Astrocyte of the hippocampus (primary cell): Measurements from ENCODE around the gene TNFRSF1B.
A peak's percentile ranks its signal among the peaks of the same experiment; 100 is the strongest.

Experiments
- DNase-seq: peaks from one replicate; pipeline ENCODE4 v3.0.0; 2011; ENCODE audit warnings: low read depth, low spot score

TNFRSF1B gene

DNA sequence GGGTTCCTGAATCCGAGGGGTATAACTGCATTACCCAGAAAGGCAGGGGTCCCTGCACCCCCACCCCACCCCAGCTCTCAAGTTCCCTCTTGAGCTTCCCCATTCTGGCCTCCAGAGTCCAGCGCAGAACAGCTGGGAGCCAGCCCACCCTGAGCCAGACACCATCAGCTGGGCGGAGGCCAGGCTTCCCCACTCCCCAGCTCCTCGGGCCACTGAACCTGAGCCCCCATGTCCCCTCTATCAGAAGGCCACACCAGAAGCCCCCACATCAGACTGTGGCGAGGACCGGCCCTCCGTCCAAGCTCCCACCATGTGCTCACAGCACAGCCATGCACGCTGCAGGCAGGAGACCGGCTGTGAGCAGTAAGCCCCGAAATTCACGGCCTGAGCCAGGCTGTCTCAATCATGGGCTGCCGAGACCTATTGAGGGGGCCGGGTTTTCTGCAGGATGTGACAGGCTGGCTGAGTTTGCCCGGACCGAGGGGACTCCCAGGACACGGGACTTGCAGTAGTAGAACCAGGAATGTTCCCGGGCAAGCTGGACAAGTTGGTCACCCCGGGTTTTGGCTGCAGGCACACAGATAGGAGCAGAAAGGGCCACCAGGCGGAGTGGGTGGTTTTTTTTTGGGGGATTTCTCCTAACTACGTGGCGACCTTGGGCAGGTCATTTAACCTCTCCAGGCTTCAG lies 25.5 kb upstream of the TNFRSF1B start:
- no peak for DNase-seq

GRCh38 chr1:12142141-12142823 lies 24.5 kb upstream of the TNFRSF1B start:
- DNase-seq, result no peak

GRCh38 chr1:12142891-12143630 lies 23.7 kb upstream of the TNFRSF1B start:
- DNase-seq, result no peak

DNA sequence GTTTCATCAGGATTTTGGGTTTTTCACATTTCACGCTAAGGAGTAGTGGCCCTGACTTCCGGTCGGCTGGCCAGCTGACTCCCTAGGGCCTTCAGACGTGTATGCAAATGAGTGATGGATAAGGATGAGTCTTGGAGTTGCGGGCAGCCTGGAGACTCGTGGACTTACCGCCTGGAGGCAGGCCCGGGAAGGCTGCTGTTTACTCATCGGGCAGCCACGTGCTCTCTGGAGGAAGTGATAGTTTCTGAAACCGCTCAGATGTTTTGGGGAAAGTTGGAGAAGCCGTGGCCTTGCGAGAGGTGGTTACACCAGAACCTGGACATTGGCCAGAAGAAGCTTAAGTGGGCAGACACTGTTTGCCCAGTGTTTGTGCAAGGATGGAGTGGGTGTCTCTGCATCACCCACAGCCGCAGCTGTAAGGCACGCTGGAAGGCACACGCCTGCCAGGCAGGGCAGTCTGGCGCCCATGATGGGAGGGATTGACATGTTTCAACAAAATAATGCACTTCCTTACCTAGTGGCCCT lies 23.1 kb upstream of the TNFRSF1B start:
- DNase-seq, result peak; percentile 75

GRCh38 chr1:12144236-12144635 lies 22.6 kb upstream of the TNFRSF1B start:
- no peak for DNase-seq

- no peak for DNase-seq
Measured at GRCh38 chr1:12144969-12145368, 21.8 kb upstream of the TNFRSF1B start.

- no peak for DNase-seq
Measured at GRCh38 chr1:12145616-12146342, 21.0 kb upstream of the TNFRSF1B start.

- no peak for DNase-seq
Measured at GRCh38 chr1:12146343-12147112, 20.3 kb upstream of the TNFRSF1B start.

- no peak for DNase-seq
Measured at GRCh38 chr1:12147201-12147701, 19.5 kb upstream of the TNFRSF1B start.

GRCh38 chr1:12148160-12148957 lies 18.4 kb upstream of the TNFRSF1B start:
- DNase-seq, result peak; percentile 24

DNA sequence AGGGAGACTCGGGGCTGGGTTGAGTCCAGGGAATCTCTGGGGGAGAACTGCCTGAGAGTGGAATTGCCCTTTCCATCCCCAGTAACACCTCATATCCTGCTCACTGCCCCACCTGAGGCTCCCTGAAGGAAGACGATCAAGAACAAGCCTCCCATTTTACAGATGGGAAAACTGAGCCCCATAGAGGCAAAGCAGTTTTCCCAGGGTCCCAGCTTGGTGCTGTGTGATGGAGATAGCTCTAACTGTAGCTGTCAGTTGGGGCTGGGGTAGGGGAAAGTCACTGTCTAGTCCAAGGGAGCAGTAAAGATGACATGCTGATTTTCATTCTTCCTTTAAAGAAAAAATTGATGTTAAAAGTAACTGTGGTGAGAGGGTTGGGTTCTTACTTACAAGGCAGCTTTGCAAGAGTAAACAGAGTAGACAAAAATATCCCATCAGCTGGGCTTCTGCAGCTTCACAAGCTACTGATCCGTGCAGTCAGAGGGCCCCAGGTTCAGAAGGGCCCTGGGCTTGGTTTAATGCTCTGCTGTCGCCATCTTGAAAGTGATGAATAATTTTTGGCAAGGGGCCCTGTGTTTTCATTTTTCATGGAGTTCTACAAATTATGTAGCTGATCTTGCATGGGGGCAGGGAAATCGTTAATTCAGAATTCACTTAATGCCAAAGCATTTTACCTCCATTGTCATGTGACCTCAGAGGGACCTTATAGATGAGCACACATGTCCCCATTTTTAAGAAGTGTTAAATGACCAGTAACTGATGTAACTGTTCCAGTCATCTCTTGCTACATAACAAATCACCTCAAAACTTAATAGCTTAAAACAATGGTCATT lies 17.6 kb upstream of the TNFRSF1B start:
- DNase-seq, result no peak

DNA sequence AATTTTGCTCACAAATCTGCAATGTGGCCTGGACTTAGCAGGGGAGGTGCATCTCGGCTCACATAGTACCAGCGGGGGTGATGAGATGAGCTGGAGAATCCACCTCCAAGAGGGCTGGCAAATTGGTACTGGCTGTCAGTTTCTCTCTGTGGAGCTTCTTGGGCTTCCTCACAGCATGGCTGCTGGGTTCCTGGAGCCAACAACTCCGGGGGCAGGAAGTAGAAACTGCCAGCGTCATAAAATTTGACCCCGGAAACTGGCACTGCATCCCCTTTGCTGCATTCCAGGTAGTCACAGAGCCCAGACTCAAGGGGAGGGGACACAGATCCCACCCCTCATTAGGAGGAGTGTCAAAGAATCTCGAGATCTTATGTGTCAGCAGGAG lies 17.0 kb upstream of the TNFRSF1B start:
- DNase-seq, result no peak

- DNase-seq, result no peak
Measured at GRCh38 chr1:12150456-12151200, 16.2 kb upstream of the TNFRSF1B start.

DNA sequence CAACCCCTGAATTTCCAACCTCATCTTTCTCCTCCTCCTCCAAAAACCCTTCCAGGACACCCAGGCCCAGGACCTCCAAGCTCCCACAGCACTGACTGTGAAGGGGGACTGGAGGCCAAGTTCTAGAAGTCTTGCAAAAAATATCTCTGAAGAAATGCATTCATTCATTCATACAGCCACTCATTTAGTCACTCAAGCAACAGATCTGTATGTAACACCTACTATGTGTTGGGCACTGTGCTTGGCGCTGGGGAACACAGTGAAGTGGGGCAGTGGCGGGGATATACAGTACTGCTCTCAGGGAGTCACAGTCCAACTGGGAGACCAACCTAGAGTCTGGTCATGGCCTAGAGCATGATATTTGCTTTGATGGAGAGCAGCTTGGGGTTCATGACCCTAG lies 15.3 kb upstream of the TNFRSF1B start:
- no peak for DNase-seq

DNA sequence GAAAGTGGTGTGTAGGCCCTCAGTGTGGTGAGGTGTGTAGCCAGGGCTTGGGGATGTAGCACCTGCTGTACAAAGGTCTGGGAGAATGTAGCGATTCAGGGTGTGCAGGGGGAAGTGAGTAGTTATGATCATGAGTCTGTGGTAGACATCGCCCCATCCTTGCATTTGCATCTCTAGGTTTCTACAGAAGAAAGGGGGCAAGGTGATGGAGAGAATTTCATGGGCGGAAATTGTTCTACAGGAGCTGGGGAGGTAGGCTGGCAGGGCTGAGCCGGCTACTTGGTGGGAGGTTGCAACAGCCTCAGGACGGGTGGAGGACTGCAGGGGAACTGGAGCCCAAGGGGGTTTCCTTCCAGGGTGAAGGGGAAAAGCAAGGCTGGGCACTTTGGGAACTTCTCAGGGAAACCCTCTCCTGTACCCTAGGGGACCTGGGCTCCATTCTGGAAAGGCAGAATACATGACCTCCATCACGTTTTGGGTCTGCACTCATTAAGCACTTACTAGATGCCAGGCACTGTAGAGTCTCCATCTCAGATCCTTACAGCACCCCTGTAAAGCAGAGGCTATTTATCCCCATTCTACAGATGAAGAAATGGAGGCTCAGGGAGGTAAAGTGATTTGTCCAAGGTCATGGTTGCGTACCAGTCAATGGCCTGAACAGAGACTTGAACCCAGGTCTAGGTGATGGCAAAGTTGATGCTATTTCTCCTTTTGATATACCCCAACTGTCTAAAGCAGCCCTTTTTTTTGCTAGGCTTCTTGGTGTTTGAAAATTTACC lies 14.5 kb upstream of the TNFRSF1B start:
- DNase-seq, result no peak

DNA sequence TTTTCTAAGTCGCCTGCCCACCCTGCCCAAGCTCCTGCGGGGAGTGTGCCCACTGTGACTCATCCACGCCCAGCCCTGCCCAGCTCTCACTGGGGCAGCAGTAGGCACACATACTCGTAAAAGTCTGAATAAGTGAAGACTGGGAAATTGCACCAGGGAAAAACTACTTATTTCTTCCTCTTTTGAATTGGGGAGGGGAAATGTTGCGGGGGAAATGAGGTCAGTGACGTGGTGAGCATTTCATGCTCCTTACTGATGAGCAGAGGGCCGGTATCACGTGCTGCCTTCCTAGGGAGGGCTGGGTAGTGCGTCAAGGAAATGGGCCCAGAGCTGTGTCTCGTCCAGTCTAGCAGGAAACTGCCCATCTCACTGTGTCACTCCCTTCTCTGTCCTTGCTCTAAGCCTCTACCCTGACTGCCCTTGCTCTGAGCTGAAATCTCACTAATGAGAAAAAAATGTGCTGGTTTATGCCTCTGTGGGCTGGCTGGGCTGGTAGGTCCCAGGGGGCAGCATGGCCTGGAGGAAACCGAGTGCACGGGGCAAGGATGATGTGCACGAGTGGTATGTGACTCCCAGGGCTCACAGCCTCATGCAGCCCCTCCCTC lies 13.5 kb upstream of the TNFRSF1B start:
- DNase-seq, result peak; percentile 69

DNA sequence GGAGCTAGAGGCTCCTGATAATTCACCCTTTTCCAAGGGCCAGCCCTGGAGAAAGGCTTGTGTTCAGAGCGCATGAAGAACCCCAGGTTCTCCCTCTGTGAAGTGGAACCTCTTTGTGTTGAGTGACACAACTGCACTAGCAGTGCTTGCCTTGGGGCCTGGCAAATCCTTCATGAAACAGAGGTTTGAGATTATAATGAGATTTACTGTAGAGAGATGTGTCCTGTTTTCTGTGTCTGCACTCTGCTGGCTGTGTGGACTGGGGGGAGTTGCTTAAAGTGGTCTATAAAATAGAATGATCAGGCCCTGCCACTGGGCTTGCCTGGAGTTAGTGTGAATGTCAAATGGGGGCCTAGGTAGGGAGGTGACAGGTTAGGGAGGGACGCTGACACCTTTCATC lies 11.5 kb upstream of the TNFRSF1B start:
- no peak for DNase-seq
